Mononuclear cell (primary cell): ENCODE results near the gene RNU1-1. TPM values are rescaled to one million over a fixed set of nuclear protein-coding genes. Genes with fewer than 3 reads are reported as not detected.
"Not testable (repeated sequence)": the region's sequence is repeated elsewhere in the genome, so short reads cannot be mapped to it uniquely, and the experiment has no call there.

Source experiments
- H3K27me3 ChIP-seq: 2 replicates; pipeline ENCODE4 v1.6.0; 2011; ENCODE audit warnings: low read length, control low read depth; ENCODE audit not compliant: insufficient read depth
- H3K4me1 ChIP-seq: 2 replicates; pipeline ENCODE4 v1.5.1; 2011; ENCODE audit warnings: mild to moderate bottlenecking, low read length, control low read depth; ENCODE audit not compliant: insufficient read depth
- H3K4me3 ChIP-seq: 2 replicates; pipeline ENCODE4 v1.5.1; 2011; ENCODE audit warnings: mild to moderate bottlenecking, low read length, moderate library complexity
- H3K9me3 ChIP-seq: 2 replicates; pipeline ENCODE4 v1.5.1; 2011; ENCODE audit warnings: low read depth, mild to moderate bottlenecking, control low read depth, low read length
- total RNA-seq: library from RNA; depleted of rRNA; stranded (reverse); fragments of >200 nt; gene quantifications from one replicate; pipeline ENCODE4 v1.2.3, GENCODE V29; 2012

Gene RNU1-1
- total RNA-seq, result under 0.01 TPM

DNA sequence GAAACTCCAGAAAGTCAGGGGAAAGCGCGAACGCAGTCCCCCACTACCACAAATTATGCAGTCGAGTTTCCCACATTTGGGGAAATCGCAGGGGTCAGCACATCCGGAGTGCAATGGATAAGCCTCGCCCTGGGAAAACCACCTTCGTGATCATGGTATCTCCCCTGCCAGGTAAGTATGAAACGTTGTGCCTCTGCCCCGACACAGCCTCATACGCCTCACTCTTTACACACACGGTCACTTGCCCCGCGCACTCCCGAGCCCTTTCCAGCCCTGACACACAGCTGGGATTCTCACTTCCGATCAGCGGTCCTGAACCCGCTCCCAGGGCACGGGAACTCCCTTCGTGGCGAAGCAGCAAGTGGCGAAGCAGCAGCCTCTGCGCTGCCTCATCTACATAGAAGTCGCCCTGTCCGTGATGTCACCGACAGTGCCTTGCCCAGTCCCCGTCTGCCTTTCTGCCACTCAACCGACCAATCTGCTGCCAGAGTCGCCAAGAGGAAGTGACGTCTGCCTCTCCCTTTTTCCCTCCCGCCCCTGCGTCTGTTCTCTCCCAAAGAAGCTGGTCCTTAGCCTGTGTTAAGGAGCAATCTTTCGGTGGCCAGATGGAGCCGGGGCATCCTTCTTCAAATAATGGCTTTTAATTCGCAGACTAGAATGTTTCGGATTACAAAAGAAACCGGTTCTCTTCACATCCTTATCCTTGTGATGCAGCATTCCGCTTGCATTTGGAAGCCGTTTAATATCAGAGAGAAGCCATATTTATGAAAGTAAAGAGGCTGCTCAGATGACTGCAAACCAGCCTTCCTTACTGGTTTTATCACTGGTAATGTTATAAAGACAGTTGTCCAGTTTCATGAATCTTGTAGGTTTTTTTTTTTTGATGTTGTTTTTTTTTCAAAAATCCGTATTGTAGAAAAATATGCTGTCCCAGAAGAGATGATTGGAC, at the start of gene RNU1-1:
Gene RNU1-1, minus strand, starts transcription at position 179 of the 949 bp plus-strand sequence.
- H3K4me1 ChIP-seq, H3K9me3 ChIP-seq, H3K27me3 ChIP-seq: not testable (repeated sequence)
- H3K4me3 ChIP-seq, result peak within 1 kb of the TSS; percentile 30

DNA sequence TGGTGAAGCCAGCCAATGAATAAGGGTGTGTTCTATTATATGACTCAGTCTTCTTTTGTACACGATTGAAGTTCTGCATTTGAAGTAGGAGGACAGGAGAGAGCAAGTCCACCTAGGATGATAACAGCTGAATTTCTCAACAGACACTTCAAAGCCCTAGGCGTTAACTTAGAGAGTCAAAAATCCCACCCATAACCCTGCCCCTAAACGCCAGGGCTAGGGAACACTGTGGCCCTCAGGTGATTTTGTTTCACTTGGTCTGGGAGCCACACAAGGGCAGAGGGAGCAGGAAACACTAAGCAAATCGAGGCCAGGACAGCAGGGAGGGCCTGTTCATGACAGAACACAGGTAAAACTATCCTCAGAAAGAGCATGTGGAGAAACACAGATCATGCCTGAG, 47.0 kb upstream of the RNU1-1 start:
- not testable (repeated sequence) for H3K4me3 ChIP-seq, H3K9me3 ChIP-seq, H3K27me3 ChIP-seq, H3K4me1 ChIP-seq

DNA sequence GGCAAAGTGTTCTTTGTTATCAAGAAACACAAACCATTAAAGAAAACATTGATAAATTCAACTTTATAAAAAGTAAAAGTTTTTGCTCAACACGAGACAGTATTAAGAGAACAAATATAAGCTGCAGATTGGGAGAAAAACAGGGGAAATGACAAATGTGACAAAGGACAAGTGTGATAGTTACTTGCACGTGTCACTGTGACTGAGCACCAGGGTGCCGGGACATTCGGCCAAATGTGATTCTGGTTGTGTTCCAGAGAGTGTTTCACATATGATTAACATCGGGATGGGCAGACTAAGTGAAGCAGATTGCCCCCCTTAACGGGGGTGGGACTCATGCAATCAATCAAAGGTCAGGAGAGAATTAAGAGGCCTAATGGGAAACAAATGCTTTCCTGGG, 46.4 kb upstream of the RNU1-1 start:
- not testable (repeated sequence) for H3K4me1 ChIP-seq, H3K9me3 ChIP-seq, H3K4me3 ChIP-seq, H3K27me3 ChIP-seq

DNA sequence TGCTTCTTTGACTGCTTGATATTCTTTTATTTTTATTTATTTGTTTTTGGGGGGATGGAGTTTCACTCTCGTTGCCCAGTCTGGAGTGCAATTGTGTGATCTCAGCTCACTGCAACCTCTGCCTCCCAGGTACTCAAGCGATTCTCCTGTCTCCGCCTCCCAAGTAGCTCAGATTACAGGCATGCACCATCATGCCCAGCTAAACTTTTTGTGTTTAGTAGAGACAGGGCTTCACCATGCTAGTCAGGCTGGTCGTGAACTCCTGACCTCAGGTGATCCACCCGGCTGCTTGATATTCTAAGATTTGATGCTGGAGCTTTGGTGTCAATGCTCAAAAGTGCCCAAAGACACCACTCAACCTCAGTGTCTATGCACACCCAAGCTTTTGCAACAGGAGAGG, 45.6 kb upstream of the RNU1-1 start:
- H3K4me3 ChIP-seq, H3K9me3 ChIP-seq, H3K27me3 ChIP-seq, H3K4me1 ChIP-seq: not testable (repeated sequence)

- not testable (repeated sequence) for H3K4me1 ChIP-seq, H3K4me3 ChIP-seq, H3K27me3 ChIP-seq, H3K9me3 ChIP-seq
Measured at GRCh38 chr1:16557034-16557433, 42.9 kb upstream of the RNU1-1 start.

GRCh38 chr1:16553244-16553643, 39.2 kb upstream of the RNU1-1 start:
- H3K4me1 ChIP-seq, H3K9me3 ChIP-seq, H3K27me3 ChIP-seq, H3K4me3 ChIP-seq: not testable (repeated sequence)

DNA sequence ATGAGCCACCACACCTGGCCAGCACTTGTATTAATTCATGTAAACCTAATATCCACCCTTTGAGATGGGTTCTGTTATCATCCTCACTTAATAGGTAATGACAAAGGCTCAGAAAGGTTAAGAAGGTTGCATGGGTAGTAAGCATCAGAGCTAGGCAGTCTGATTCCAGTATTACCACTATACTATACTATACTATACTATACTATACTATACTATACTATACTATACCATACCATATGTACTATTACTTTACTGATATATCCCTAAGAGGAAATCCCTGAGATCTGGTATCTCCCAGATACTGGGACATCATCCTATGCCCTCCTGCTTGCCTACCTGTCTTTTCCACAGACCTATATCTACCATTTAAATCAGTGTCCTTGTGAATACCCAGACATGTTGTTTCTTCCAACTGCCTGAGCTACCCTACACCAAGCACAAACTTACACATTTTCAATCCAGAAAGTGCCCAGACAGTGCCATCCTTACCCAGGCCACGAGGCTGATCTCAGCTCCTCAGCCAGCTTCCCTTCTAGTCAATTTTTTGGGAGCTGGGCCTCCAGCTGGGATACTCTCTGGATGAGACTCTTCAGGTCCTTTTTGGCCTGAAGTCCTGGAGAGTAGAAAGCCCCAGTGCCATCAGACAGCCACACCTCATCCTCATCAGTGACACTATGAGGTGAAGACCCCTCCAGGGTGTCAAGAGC, 36.3 kb upstream of the RNU1-1 start:
- not testable (repeated sequence) for H3K4me1 ChIP-seq, H3K9me3 ChIP-seq, H3K27me3 ChIP-seq, H3K4me3 ChIP-seq

DNA sequence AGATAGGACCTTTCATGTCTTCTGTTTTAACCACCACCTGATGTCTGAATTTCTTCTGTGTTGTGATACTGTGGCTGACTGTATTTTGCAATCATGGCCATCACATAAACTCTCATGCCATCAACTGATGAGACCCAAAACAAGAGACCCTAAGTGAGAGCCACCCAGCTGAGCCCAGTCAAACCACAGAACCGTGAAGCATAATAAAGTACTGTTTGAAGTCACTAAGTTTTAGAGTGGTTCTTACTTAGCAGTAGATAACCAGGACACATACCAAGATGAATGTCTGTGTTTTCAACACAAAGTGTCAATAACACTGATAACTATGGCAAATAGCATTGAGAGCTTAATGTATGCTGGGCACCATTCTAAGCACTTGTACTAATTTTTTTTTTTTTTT, 35.5 kb upstream of the RNU1-1 start:
- not testable (repeated sequence) for H3K4me3 ChIP-seq, H3K4me1 ChIP-seq, H3K9me3 ChIP-seq, H3K27me3 ChIP-seq

DNA sequence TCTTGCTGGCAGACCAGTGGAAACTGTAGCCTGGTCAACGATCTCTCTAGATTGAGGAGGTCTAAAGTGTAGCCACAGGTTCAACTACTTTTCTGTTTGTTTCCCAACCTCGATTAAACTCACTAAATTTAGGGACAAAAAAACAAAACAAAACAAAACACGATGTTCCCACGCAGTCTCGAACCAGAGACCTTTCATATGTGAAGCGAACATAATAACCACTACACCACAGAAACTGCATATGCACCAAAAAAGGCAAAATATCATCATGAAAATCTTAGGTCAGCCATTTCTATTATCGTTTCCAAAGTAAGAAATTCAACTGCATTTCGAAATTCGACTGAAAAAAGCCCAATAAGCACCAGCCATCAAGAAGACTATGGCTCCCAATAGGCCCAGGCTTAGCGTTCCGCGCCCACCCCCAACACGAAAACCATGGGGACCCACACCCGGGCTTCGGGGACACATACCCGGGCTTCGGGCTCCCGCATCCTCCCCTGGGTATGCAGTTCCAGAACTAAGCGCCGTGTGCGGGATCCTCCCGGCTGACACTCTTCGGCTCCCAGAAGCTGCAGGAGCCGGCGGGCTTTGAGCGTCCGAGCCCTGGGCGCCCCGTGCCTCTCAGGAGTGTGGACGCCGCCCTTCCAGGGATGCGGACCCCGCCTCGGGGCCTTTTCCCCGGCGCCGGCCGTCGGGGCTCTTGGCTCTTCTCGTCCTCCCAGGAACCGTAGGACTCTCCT, 33.6 kb upstream of the RNU1-1 start:
- H3K9me3 ChIP-seq, H3K4me3 ChIP-seq: not testable (repeated sequence)

DNA sequence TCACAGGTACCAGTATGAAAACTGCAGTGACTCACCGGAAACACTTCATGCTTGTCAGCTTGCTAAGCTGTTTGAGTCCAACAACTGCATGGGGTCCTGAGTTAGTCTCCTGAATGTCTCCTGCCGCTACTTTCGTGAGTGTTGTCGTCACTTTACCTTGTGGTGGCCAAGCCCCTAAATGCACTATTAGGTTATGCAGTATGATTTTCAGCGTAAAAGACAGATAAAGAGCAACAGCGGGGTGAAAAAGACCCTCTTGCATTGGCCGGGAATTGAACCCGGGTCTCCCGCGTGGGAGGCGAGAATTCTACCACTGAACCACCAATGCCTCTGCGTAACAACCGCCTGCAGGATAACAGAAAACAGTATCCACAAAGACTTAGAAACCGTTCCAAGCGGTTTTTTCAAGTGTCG, 31.6 kb upstream of the RNU1-1 start:
- H3K4me1 ChIP-seq, H3K9me3 ChIP-seq, H3K4me3 ChIP-seq, H3K27me3 ChIP-seq: not testable (repeated sequence)

More for the DNA sequence above, 33.6 kb upstream of the RNU1-1 start:
- H3K4me1 ChIP-seq, H3K27me3 ChIP-seq: not testable (repeated sequence)

GRCh38 chr1:16540421-16540893, 26.4 kb upstream of the RNU1-1 start:
- H3K9me3 ChIP-seq, H3K27me3 ChIP-seq, H3K4me3 ChIP-seq, H3K4me1 ChIP-seq: not testable (repeated sequence)

GRCh38 chr1:16537528-16537927, 23.4 kb upstream of the RNU1-1 start:
- H3K4me3 ChIP-seq, H3K27me3 ChIP-seq, H3K4me1 ChIP-seq, H3K9me3 ChIP-seq: not testable (repeated sequence)

DNA sequence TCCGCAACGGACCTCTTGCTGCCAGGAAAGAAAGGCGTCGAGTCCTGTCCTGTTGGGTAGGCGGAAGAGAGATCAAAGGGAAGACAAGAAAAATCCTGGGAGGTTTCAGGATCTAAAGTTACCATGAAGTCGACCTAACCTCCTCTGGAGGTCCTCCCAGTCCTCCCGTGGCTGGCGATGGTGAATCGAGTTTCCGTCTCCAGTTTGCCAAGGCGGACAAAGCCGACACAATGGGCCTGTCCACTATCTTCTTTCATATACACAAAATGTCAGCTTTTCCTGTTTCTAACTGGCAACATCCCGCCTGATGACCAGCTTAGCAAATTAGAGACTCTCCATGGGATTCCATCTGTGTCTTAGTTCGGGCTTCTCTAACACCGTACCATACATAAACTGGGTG, 22.7 kb upstream of the RNU1-1 start:
- not testable (repeated sequence) for H3K4me3 ChIP-seq, H3K9me3 ChIP-seq, H3K27me3 ChIP-seq, H3K4me1 ChIP-seq

GRCh38 chr1:16535898-16536297, 21.8 kb upstream of the RNU1-1 start:
- H3K4me1 ChIP-seq, H3K9me3 ChIP-seq, H3K27me3 ChIP-seq, H3K4me3 ChIP-seq: not testable (repeated sequence)

DNA sequence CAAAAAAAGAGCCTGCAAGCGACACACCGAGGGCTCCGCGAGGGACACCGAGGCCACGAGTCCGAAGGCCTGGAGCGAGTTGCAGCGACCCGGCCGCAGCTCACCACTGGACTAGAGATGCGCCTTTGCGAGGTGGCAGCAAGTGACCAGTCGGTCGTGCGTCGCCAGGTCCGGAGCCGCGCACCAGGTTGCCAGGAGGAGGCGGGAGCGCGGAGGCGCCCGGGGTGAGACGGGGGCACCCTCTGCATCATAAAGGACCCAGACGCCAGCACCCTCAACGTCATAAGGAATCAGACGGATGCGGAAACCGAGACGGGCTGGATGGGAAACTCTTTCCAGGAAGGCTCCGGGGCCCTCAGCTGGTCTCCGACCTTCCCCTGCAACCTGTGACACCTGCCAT, 21.4 kb upstream of the RNU1-1 start:
- H3K4me3 ChIP-seq, H3K27me3 ChIP-seq, H3K4me1 ChIP-seq, H3K9me3 ChIP-seq: not testable (repeated sequence)
